Testis (tissue), 2 donors: ENCODE data around the gene CEACAM20.

Experiments
- POLR2A ChIP-seq: fragments of 450-650 bp; IDR thresholded peaks from one replicate; pipeline ENCODE4 v1.6.1; 2017; ENCODE audit warnings: antibody characterized with exemption, mild to moderate bottlenecking, moderate library complexity
- TF ChIP-seq, protein P1 (sequence below), 3 experiments: fragments of 450-650 bp in 2 of 3; fragments of 200-600 bp in 1 of 3; sonication (generic) in 1 of 3; IDR thresholded peaks; one replicate each; pipeline ENCODE4 v1.5.1; 2016 to 2019; ENCODE audit warnings: antibody characterized with exemption in 3 of 3, mild to moderate bottlenecking in 2 of 3, moderate library complexity in 1 of 3

- TF ChIP-seq, protein P1, sequence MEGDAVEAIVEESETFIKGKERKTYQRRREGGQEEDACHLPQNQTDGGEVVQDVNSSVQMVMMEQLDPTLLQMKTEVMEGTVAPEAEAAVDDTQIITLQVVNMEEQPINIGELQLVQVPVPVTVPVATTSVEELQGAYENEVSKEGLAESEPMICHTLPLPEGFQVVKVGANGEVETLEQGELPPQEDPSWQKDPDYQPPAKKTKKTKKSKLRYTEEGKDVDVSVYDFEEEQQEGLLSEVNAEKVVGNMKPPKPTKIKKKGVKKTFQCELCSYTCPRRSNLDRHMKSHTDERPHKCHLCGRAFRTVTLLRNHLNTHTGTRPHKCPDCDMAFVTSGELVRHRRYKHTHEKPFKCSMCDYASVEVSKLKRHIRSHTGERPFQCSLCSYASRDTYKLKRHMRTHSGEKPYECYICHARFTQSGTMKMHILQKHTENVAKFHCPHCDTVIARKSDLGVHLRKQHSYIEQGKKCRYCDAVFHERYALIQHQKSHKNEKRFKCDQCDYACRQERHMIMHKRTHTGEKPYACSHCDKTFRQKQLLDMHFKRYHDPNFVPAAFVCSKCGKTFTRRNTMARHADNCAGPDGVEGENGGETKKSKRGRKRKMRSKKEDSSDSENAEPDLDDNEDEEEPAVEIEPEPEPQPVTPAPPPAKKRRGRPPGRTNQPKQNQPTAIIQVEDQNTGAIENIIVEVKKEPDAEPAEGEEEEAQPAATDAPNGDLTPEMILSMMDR (IDR thresholded peaks at IDR 0.05), result no peak
- TF ChIP-seq POLR2A, result no peak
These were observed 52.7 kb downstream of the CEACAM20 start for GRCh38 chr19:44476559-44477408.
